ENCODE results near the gene RAB5B. TPM values are rescaled to one million over a fixed set of nuclear protein-coding genes. Genes with fewer than 3 reads are reported as not detected.
A peak's percentile ranks its signal among the peaks of the same experiment; 100 is the strongest.

RAB5B gene
- 21.6 and 21.8 TPM in 2 replicates for total RNA-seq (2014; rRNA removed; shearing (Covaris generic))
- 47.2 and 50.5 TPM in 2 replicates for total RNA-seq (2022)
- Bru-seq, nascent RNA = percentile 67 among the genes with signal in this experiment
- BruChase-seq, experiment 1, labeled RNA remaining after a 6-hour chase = percentile 79 among the genes with signal in this experiment
- percentile 84 among the genes with signal in this experiment for BruChase-seq, experiment 2, labeled RNA remaining after a 2-hour chase
- long read RNA-seq, full-length matches to known transcripts = 43 of 64 reads
- long read RNA-seq, partial matches to known transcripts = 2 of 64 reads
- long read RNA-seq, other reads (novel, unspliced or antisense) = 19 of 64 reads

- Histone ChIP-seq H3K9me2 (ENCODE audit: insufficient read depth, low read length) (no peaks in the 10 kb centered on the region), H4K20me1 (ENCODE audit: insufficient read depth, low read length) (no peaks in the 10 kb centered on the region), H3K36me3 (ENCODE audit: insufficient read depth, low read length) (peaks cover 40% of the 10 kb centered on the region), H3K4me2 (ENCODE audit: low read length) (peak within 1 kb of the TSS; percentile 78), H3K27ac (ENCODE audit: low read depth, low read length, poor library complexity, severe bottlenecking) (peak within 1 kb of the TSS; percentile 57), H3K4me3 (ENCODE audit: low read depth, low read length, poor library complexity, severe bottlenecking) (peak within 1 kb of the TSS; percentile 88), H3K79me2 (ENCODE audit: insufficient read depth, low read depth, low read length) (peaks cover 21% of the 10 kb centered on the region; the same call in 1 of the 2 replicates), H3K9me3 (ENCODE audit: low read length) (no peaks in the 10 kb centered on the region), H2AFZ (ENCODE audit: low read length) (peak within 1 kb of the TSS; percentile 70), H3K4me1 (ENCODE audit: insufficient read depth, low read length, poor library complexity, severe bottlenecking) (peaks cover 25% of the 10 kb centered on the region)
- TF ChIP-seq CTCF (conservative IDR thresholded peaks at IDR 0.05; ENCODE audit: low read length) = no peak
- TF ChIP-seq EZH2phosphoT487 (IDR thresholded peaks at IDR 0.05; ENCODE audit: borderline replicate concordance, low read depth, low read length) = no peak
- BruUV-seq (replicated peaks) = no TSS peak
- DNase-seq (ENCODE audit: low spot score) = peak; percentile 100
- ChIA-PET CTCF (ENCODE audit: unreplicated experiment) (interaction anchor here (0.5 to 0.9 kb wide), 4 partner anchors 11 to 229 kb away, joined by 3 to 4 read pairs (median 4); no protein-coding TSS in a partner anchor), POLR2A (interaction anchor here (0.5 to 2.5 kb wide), 25 partner anchors 10 to 1256 kb away, joined by 3 to 32 read pairs (median 4); partner anchors contain the start of genes CD63, ORMDL2, PYM1 and SARNP)
- intact Hi-C loops (cut with micrococcal nuclease; ENCODE audit: unreplicated experiment) = loop anchor here (1.0 to 2.0 kb wide), 3 partner anchors 44 to 155 kb away; partner anchors contain the start of genes ORMDL2 and RPS26
Observed at GRCh38 chr12:55973599-55974307, at the start of gene RAB5B. RAB5B (plus strand) TSS chr12:55974078; CDS start chr12:55986961, 12,883 bp downstream.

- POLR2A ChIA-PET = interaction anchor here (0.7 to 5.0 kb wide), 9 partner anchors 8 to 220 kb away, joined by 3 to 49 read pairs (median 6); partner anchors contain the start of genes DNAJC14 and RAB5B
- Histone ChIP-seq H3K4me1 (ENCODE audit: insufficient read depth, low read length, poor library complexity, severe bottlenecking) (peaks cover 57% of the 10 kb centered on the region), H3K27ac (ENCODE audit: low read depth, low read length, poor library complexity, severe bottlenecking) (peak overlapping the region; percentile 99), H3K79me2 (ENCODE audit: insufficient read depth, low read depth, low read length) (peaks cover 76% of the 10 kb centered on the region), H2AFZ (ENCODE audit: low read length) (no peak overlapping the region; the same call in 1 of the 2 replicates), H3K4me3 (ENCODE audit: low read depth, low read length, poor library complexity, severe bottlenecking) (peak overlapping the region; percentile 82), H4K20me1 (ENCODE audit: insufficient read depth, low read length) (0 out of 2 replicates have a peak, but pooled peaks cover 8% of the 10 kb centered on the region), H3K4me2 (ENCODE audit: low read length) (peak overlapping the region; percentile 93), H3K9me3 (ENCODE audit: low read length) (no peaks in the 10 kb centered on the region), H3K36me3 (ENCODE audit: insufficient read depth, low read length) (peaks cover 53% of the 10 kb centered on the region), H3K9me2 (ENCODE audit: insufficient read depth, low read length) (no peaks in the 10 kb centered on the region)
- TF ChIP-seq EZH2phosphoT487 (IDR thresholded peaks at IDR 0.05; ENCODE audit: borderline replicate concordance, low read depth, low read length) (no peak), CTCF (conservative IDR thresholded peaks at IDR 0.05; ENCODE audit: low read length) (no peak)
- CTCF ChIA-PET (ENCODE audit: unreplicated experiment) = interaction anchor here (1.1 to 1.4 kb wide), 2 partner anchors 9 to 187 kb away, joined by 3 read pairs; no protein-coding TSS in a partner anchor
- intact Hi-C loops (cut with micrococcal nuclease; ENCODE audit: unreplicated experiment) = loop anchor here (5.0 kb wide), 2 partner anchors 253 to 762 kb away; partner anchors contain the start of gene PTGES3
- no peak for DNase-seq (ENCODE audit: low spot score)
- BruUV-seq (replicated peaks) = no TSS peak
Observed at GRCh38 chr12:55925371-55925770, 48.5 kb upstream of the RAB5B start.

Measured in OCI-LY7 (cell line).